Measurements from ENCODE around the gene FGD3. TPM values are rescaled to one million over a fixed set of nuclear protein-coding genes. Genes with fewer than 3 reads are reported as not detected.

The FGD3 gene
- total and polyA plus RNA-seq, 9 of the 15 experiments (the other 6 are each of a cell fraction or from before 2014, with no cell fraction given): 0.07 to 1.3 (median 0.29) TPM

DNA sequence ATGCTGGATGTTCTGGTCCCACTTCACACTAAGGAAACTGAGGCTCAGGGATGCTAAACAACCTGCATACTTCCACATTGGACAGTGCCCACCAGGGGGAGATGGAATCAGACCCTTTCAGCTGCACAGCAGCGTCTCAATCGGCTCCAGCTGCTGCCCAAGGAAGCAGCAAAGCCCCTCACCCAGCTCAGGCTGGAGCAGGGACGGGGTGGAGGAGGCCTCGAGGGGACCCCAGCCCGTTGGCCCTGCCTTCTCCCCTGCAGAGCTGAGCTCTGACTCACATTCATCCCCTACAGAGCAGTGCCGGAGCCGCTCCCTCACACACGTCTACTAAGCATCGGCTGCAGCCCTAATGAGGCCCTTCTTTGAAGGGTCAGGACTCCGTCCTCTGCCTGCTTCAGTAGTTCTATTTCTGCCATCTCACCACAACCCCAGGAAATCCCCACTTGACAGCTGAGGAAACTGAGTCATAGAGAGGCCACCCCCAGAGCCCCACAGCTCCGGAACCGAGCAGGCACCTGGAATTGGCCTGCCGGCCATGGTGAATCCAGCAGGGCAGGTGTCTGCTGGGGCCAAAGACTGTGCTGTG is 89.7 kb downstream of the FGD3 start:
- 23% methylated on average over 12 of the region's 13 CpGs for WGBS (ENCODE audit: insufficient coverage, low coverage, missing lambda C conversion rate)
- BruUV-seq (replicated peaks): no TSS peak
- no peak overlapping the region for H3K9ac ChIP-seq (ENCODE audit: insufficient read depth in 1 of 2, low read depth in 2 of 2, low read length in 2 of 2)
- H3K36me3 ChIP-seq (ENCODE audit: control insufficient read depth, insufficient read depth, low read length): no peaks in the 10 kb centered on the region
- no peak overlapping the region for H3K4me2 ChIP-seq (ENCODE audit: insufficient read depth, low read length)
- TF ChIP-seq, protein P1, sequence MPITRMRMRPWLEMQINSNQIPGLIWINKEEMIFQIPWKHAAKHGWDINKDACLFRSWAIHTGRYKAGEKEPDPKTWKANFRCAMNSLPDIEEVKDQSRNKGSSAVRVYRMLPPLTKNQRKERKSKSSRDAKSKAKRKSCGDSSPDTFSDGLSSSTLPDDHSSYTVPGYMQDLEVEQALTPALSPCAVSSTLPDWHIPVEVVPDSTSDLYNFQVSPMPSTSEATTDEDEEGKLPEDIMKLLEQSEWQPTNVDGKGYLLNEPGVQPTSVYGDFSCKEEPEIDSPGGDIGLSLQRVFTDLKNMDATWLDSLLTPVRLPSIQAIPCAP (CRISPR knock-in tag; IDR thresholded peaks at IDR 0.05; ENCODE audit: borderline replicate concordance): no peak
- TF ChIP-seq, protein P2, sequence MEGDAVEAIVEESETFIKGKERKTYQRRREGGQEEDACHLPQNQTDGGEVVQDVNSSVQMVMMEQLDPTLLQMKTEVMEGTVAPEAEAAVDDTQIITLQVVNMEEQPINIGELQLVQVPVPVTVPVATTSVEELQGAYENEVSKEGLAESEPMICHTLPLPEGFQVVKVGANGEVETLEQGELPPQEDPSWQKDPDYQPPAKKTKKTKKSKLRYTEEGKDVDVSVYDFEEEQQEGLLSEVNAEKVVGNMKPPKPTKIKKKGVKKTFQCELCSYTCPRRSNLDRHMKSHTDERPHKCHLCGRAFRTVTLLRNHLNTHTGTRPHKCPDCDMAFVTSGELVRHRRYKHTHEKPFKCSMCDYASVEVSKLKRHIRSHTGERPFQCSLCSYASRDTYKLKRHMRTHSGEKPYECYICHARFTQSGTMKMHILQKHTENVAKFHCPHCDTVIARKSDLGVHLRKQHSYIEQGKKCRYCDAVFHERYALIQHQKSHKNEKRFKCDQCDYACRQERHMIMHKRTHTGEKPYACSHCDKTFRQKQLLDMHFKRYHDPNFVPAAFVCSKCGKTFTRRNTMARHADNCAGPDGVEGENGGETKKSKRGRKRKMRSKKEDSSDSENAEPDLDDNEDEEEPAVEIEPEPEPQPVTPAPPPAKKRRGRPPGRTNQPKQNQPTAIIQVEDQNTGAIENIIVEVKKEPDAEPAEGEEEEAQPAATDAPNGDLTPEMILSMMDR (IDR thresholded peaks at IDR 0.05 in 2 of 3, conservative IDR thresholded peaks at IDR 0.05 in 1 of 3; ENCODE audit: insufficient read depth in 2 of 3, low read depth in 1 of 3, low read length in 3 of 3): 0 out of 6 replicates have a peak, but pooled peaks of 2 of the 3 experiments have one; percentile 9 to 21
- TF ChIP-seq, protein P3, sequence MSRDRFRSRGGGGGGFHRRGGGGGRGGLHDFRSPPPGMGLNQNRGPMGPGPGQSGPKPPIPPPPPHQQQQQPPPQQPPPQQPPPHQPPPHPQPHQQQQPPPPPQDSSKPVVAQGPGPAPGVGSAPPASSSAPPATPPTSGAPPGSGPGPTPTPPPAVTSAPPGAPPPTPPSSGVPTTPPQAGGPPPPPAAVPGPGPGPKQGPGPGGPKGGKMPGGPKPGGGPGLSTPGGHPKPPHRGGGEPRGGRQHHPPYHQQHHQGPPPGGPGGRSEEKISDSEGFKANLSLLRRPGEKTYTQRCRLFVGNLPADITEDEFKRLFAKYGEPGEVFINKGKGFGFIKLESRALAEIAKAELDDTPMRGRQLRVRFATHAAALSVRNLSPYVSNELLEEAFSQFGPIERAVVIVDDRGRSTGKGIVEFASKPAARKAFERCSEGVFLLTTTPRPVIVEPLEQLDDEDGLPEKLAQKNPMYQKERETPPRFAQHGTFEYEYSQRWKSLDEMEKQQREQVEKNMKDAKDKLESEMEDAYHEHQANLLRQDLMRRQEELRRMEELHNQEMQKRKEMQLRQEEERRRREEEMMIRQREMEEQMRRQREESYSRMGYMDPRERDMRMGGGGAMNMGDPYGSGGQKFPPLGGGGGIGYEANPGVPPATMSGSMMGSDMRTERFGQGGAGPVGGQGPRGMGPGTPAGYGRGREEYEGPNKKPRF (IDR thresholded peaks at IDR 0.05; ENCODE audit: low read depth, low read length): no peak
- ChIA-PET CTCF (ENCODE audit: low intra/inter-chr PET ratio) (interaction anchor here (0.6 kb wide), 1 partner anchor 54 kb away, joined by 3 read pairs; no protein-coding TSS in a partner anchor), POLR2A (interaction anchor here (0.5 to 0.8 kb wide), 2 partner anchors 12 to 54 kb away, joined by 3 read pairs; no protein-coding TSS in a partner anchor)
- H2AFZ ChIP-seq (ENCODE audit: low read depth, low read length): no peak overlapping the region
- in situ Hi-C loops (cut with MboI): no loop called here
- H3K27me3 ChIP-seq (ENCODE audit: control insufficient read depth in 2 of 2, insufficient read depth in 2 of 2, low read length in 2 of 2): peaks cover 11 to 33% of the 10 kb centered on the region in 2 experiments; a peak in 4 of 5 replicates
- no peaks in the 10 kb centered on the region for H3K9me3 ChIP-seq (replicated peaks; ENCODE audit: control insufficient read depth, insufficient read depth, low read depth, low read length)
- intact Hi-C loops (cut with micrococcal nuclease): no loop called here
- DNase-seq (ENCODE audit: extremely low read depth in 1 of 4, low spot score in 3 of 4) (no peak), FAIRE-seq (no peak), ATAC-seq (no peak)
- H3K4me1 ChIP-seq (replicated peaks in 1 of 2; ENCODE audit: control insufficient read depth in 2 of 2, insufficient read depth in 2 of 2, low read length in 2 of 2): peaks cover 0 to 49% of the 10 kb centered on the region in 2 experiments; a peak in 2 of 5 replicates
- no peaks in the 10 kb centered on the region for H4K20me1 ChIP-seq (replicated peaks; ENCODE audit: control insufficient read depth, insufficient read depth, low read length)
- no peaks in the 10 kb centered on the region for H3K79me2 ChIP-seq (ENCODE audit: control insufficient read depth, insufficient read depth, low read length)
- H3K27ac ChIP-seq (ENCODE audit: extremely low read depth, low read depth, low read length): no peak overlapping the region
- H3K9me1 ChIP-seq (ENCODE audit: control insufficient read depth, insufficient read depth, low read length): peaks cover 4% of the 10 kb centered on the region
- no peak overlapping the region for H3K4me3 ChIP-seq

Measured in K562 (cell line).